HEK293 (cell line): Measurements from ENCODE around the gene SCAF1.

Experiments
- ATF2 ChIP-seq: fragments of 450-650 bp; formaldehyde crosslinking; IDR thresholded peaks from 2 replicates; pipeline ENCODE4 v1.5.1; 2016; ENCODE audit warnings: missing biosample characterization, missing genetic modification characterization, low read depth
- REST ChIP-seq: fragments of 450-650 bp; formaldehyde crosslinking; IDR thresholded peaks from 2 replicates; pipeline ENCODE4 v1.5.1; 2016; ENCODE audit warnings: missing biosample characterization, missing genetic modification characterization
- ZBTB6 ChIP-seq: fragments of 450-650 bp; formaldehyde crosslinking; IDR thresholded peaks from 2 replicates; pipeline ENCODE4 v1.5.1; 2017; ENCODE audit warnings: missing biosample characterization, missing genetic modification characterization
- ZNF239 ChIP-seq: fragments of 450-650 bp; formaldehyde crosslinking; IDR thresholded peaks from 2 replicates; pipeline ENCODE4 v1.5.1; 2016; ENCODE audit warnings: missing biosample characterization, missing genetic modification characterization
- ZNF274 ChIP-seq, 2 experiments: fragments of 200-500 bp in 1 of 2; fragments of 450-650 bp in 1 of 2; sonication (Bioruptor generic) in 1 of 2; formaldehyde crosslinking in 1 of 2; IDR thresholded peaks; 2 replicates each; pipeline versions ENCODE4 v1.5.1 to v1.6.1; 2014 to 2016; ENCODE audit warnings: borderline replicate concordance in 1 of 2, inconsistent platforms in 1 of 2, low read length in 1 of 2, missing biosample characterization in 1 of 2, missing genetic modification characterization in 1 of 2
- ZNF777 ChIP-seq: fragments of 450-650 bp; formaldehyde crosslinking; IDR thresholded peaks from 2 replicates; pipeline ENCODE4 v1.5.1; 2017; ENCODE audit warnings: missing biosample characterization, missing genetic modification characterization, borderline replicate concordance

GRCh38 chr19:49687566-49688316 is 45.7 kb downstream of the SCAF1 start:
- TF ChIP-seq ZBTB6 (tag by site-specific recombination) (no peak), ATF2 (tag by site-specific recombination) (no peak), ZNF239 (tag by site-specific recombination) (no peak), ZNF777 (tag by site-specific recombination) (no peak), ZNF274 (IDR thresholded peaks at IDR 0.05; ENCODE audit: low read length) (no peak), ZNF274 (tag by site-specific recombination; IDR thresholded peaks at IDR 0.05; ENCODE audit: borderline replicate concordance) (no peak), REST (no peak)
